Measurements from ENCODE around the gene PPAN.

PPAN gene

GRCh38 chr19:10085641-10086590 lies 20.2 kb upstream of the PPAN start, which contains the start of gene SHFL:
Gene SHFL, plus strand, starts transcription at chr19:10086317. Its CDS starts 111 bp downstream, at chr19:10086428.
- H3K27ac ChIP-seq (ENCODE audit: low read length) = no peak within 1 kb of the TSS
- no peaks in the 10 kb centered on the region for H3K9me3 ChIP-seq (ENCODE audit: control insufficient read depth, low read depth, low read length)
- H3K27me3 ChIP-seq (ENCODE audit: control insufficient read depth, insufficient read depth, low read length) = peaks cover 20% of the 10 kb centered on the region
- H3K4me3 ChIP-seq (ENCODE audit: low read length) = peak within 1 kb of the TSS; percentile 79
- H3K9ac ChIP-seq (ENCODE audit: low read length) = peak within 1 kb of the TSS; percentile 28
- H3K4me1 ChIP-seq (ENCODE audit: control insufficient read depth, low read depth, low read length) = no peaks in the 10 kb centered on the region
- H3K36me3 ChIP-seq (ENCODE audit: control insufficient read depth, low read depth, low read length) = no peaks in the 10 kb centered on the region

DNA sequence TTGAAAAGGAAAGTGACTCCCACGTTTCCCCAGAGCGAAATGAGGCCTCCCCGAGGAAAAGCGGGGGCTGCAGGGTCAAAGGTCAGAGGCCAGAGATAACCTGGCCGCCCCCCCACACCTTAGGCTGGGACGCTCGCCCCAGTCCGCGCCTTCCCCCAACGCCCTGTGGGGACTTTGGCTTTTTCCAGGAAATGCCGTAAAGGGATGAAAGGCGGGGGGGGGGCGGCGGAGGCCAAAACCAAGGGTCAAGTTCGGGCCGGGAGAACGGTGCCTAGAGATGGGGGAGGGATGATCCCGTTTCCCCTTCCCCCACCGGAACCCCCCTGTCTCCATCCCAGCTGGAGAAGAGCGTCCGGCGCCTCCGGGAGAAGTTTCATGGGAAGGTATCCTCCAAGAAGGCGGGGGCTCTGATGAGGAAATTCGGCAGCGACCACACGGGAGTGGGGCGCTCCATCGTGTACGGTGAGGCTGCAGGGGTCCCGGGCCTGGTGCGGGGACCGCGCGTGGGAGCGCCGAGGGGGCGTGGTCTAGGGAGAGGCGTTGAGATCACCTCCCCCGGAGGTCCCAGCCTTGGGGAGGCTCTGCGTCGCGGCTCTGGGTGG lies 19.5 kb upstream of the PPAN start:
- Histone ChIP-seq H3K9ac (ENCODE audit: low read length) (peak overlapping the region; percentile 28), H3K4me3 (ENCODE audit: low read length) (peak overlapping the region; percentile 79), H3K27me3 (ENCODE audit: control insufficient read depth, insufficient read depth, low read length) (peaks cover 20% of the 10 kb centered on the region), H3K27ac (ENCODE audit: low read length) (no peak overlapping the region), H3K4me1 (ENCODE audit: control insufficient read depth, low read depth, low read length) (no peaks in the 10 kb centered on the region), H3K36me3 (ENCODE audit: control insufficient read depth, low read depth, low read length) (no peaks in the 10 kb centered on the region), H3K9me3 (ENCODE audit: control insufficient read depth, low read depth, low read length) (no peaks in the 10 kb centered on the region)

GRCh38 chr19:10087296-10088061 lies 18.7 kb upstream of the PPAN start:
- H3K9ac ChIP-seq (ENCODE audit: low read length) = no peak overlapping the region
- H3K4me3 ChIP-seq (ENCODE audit: low read length) = peak overlapping the region; percentile 79

GRCh38 chr19:10088949-10089554 lies 17.1 kb upstream of the PPAN start:
- H3K9ac ChIP-seq (ENCODE audit: low read length) = no peak overlapping the region
- H3K4me3 ChIP-seq (ENCODE audit: low read length) = no peak overlapping the region
- H3K27ac ChIP-seq (ENCODE audit: low read length) = no peak overlapping the region
- H3K4me1 ChIP-seq (ENCODE audit: control insufficient read depth, low read depth, low read length) = no peaks in the 10 kb centered on the region
- no peaks in the 10 kb centered on the region for H3K36me3 ChIP-seq (ENCODE audit: control insufficient read depth, low read depth, low read length)
- H3K27me3 ChIP-seq (ENCODE audit: control insufficient read depth, insufficient read depth, low read length) = peaks cover 20% of the 10 kb centered on the region
- no peaks in the 10 kb centered on the region for H3K9me3 ChIP-seq (ENCODE audit: control insufficient read depth, low read depth, low read length)

More at GRCh38 chr19:10087296-10088061, 18.7 kb upstream of the PPAN start:
- Histone ChIP-seq H3K9me3 (ENCODE audit: control insufficient read depth, low read depth, low read length) (no peaks in the 10 kb centered on the region), H3K27me3 (ENCODE audit: control insufficient read depth, insufficient read depth, low read length) (peaks cover 20% of the 10 kb centered on the region), H3K27ac (ENCODE audit: low read length) (no peak overlapping the region), H3K4me1 (ENCODE audit: control insufficient read depth, low read depth, low read length) (no peaks in the 10 kb centered on the region), H3K36me3 (ENCODE audit: control insufficient read depth, low read depth, low read length) (no peaks in the 10 kb centered on the region)

- Histone ChIP-seq H3K4me3 (ENCODE audit: low read length) (no peak overlapping the region), H3K4me1 (ENCODE audit: control insufficient read depth, low read depth, low read length) (no peaks in the 10 kb centered on the region), H3K27me3 (ENCODE audit: control insufficient read depth, insufficient read depth, low read length) (peaks cover 28% of the 10 kb centered on the region), H3K27ac (ENCODE audit: low read length) (no peak overlapping the region), H3K9me3 (ENCODE audit: control insufficient read depth, low read depth, low read length) (no peaks in the 10 kb centered on the region), H3K36me3 (ENCODE audit: control insufficient read depth, low read depth, low read length) (no peaks in the 10 kb centered on the region), H3K9ac (ENCODE audit: low read length) (no peak overlapping the region)
These were observed 16.3 kb upstream of the PPAN start for GRCh38 chr19:10089801-10090375.

GRCh38 chr19:10091370-10091687 lies 14.8 kb upstream of the PPAN start:
- Histone ChIP-seq H3K9ac (ENCODE audit: low read length) (no peak overlapping the region), H3K4me1 (ENCODE audit: control insufficient read depth, low read depth, low read length) (no peaks in the 10 kb centered on the region), H3K27ac (ENCODE audit: low read length) (no peak overlapping the region), H3K36me3 (ENCODE audit: control insufficient read depth, low read depth, low read length) (no peaks in the 10 kb centered on the region), H3K4me3 (ENCODE audit: low read length) (no peak overlapping the region), H3K9me3 (ENCODE audit: control insufficient read depth, low read depth, low read length) (peaks cover 4% of the 10 kb centered on the region), H3K27me3 (ENCODE audit: control insufficient read depth, insufficient read depth, low read length) (peaks cover 31% of the 10 kb centered on the region)

- Histone ChIP-seq H3K4me1 (ENCODE audit: control insufficient read depth, low read depth, low read length) (no peaks in the 10 kb centered on the region), H3K36me3 (ENCODE audit: control insufficient read depth, low read depth, low read length) (no peaks in the 10 kb centered on the region), H3K4me3 (ENCODE audit: low read length) (no peak overlapping the region), H3K9ac (ENCODE audit: low read length) (no peak overlapping the region), H3K27ac (ENCODE audit: low read length) (no peak overlapping the region), H3K27me3 (ENCODE audit: control insufficient read depth, insufficient read depth, low read length) (peaks cover 31% of the 10 kb centered on the region), H3K9me3 (ENCODE audit: control insufficient read depth, low read depth, low read length) (peaks cover 4% of the 10 kb centered on the region)
These were observed 14.1 kb upstream of the PPAN start for GRCh38 chr19:10091895-10092641.

DNA sequence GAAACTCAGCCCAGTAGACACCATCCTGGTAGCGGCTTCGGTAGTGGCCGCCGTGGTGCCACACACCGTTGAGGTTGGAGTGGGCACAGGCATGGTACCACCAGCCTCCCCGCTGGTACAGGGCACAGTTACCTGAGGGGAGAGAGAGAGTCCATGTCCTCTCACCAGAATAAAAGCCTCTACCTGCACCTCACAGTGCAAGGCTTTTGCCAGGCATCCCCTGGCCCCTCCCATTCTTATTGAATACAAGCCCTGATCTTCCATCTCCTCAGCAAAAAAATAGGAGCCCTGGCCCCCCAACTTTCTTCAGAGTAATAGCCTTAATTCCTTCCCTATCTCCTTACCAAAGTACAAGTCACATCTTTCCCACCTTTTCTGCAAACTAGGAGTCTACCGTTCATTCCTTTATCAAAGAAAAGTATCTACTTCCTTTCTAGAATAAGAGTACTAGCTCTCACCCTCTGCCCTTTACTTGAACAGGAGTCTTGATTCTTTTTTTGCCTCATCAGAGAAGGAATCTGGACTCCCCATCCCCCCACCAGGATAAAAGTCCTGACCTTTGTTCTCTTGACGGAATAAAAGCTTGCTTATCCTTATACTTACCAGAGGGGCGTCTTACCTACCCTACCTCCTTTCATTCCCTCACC lies 13.4 kb upstream of the PPAN start:
- Histone ChIP-seq H3K36me3 (ENCODE audit: control insufficient read depth, low read depth, low read length) (no peaks in the 10 kb centered on the region), H3K4me3 (ENCODE audit: low read length) (no peak overlapping the region), H3K27me3 (ENCODE audit: control insufficient read depth, insufficient read depth, low read length) (peaks cover 29% of the 10 kb centered on the region), H3K4me1 (ENCODE audit: control insufficient read depth, low read depth, low read length) (no peaks in the 10 kb centered on the region), H3K9me3 (ENCODE audit: control insufficient read depth, low read depth, low read length) (peaks cover 4% of the 10 kb centered on the region), H3K9ac (ENCODE audit: low read length) (no peak overlapping the region), H3K27ac (ENCODE audit: low read length) (no peak overlapping the region)

GRCh38 chr19:10093295-10094186 lies 12.6 kb upstream of the PPAN start:
- no peak overlapping the region for H3K27ac ChIP-seq (ENCODE audit: low read length)
- no peak overlapping the region for H3K4me3 ChIP-seq (ENCODE audit: low read length)
- H3K9me3 ChIP-seq (ENCODE audit: control insufficient read depth, low read depth, low read length) = peaks cover 4% of the 10 kb centered on the region
- H3K36me3 ChIP-seq (ENCODE audit: control insufficient read depth, low read depth, low read length) = no peaks in the 10 kb centered on the region
- H3K4me1 ChIP-seq (ENCODE audit: control insufficient read depth, low read depth, low read length) = no peaks in the 10 kb centered on the region
- H3K9ac ChIP-seq (ENCODE audit: low read length) = no peak overlapping the region
- peaks cover 29% of the 10 kb centered on the region for H3K27me3 ChIP-seq (ENCODE audit: control insufficient read depth, insufficient read depth, low read length)

- H3K4me1 ChIP-seq (ENCODE audit: control insufficient read depth, low read depth, low read length) = no peaks in the 10 kb centered on the region
- H3K27ac ChIP-seq (ENCODE audit: low read length) = no peak overlapping the region
- H3K36me3 ChIP-seq (ENCODE audit: control insufficient read depth, low read depth, low read length) = no peaks in the 10 kb centered on the region
- H3K27me3 ChIP-seq (ENCODE audit: control insufficient read depth, insufficient read depth, low read length) = peaks cover 29% of the 10 kb centered on the region
- no peak overlapping the region for H3K9ac ChIP-seq (ENCODE audit: low read length)
- no peak overlapping the region for H3K4me3 ChIP-seq (ENCODE audit: low read length)
- peaks cover 4% of the 10 kb centered on the region for H3K9me3 ChIP-seq (ENCODE audit: control insufficient read depth, low read depth, low read length)
These were observed 10.6 kb upstream of the PPAN start for GRCh38 chr19:10095622-10095947.

Data from iPS-18a (cell line).